Smooth muscle cell (in vitro differentiated cells): ENCODE results near the gene CFAP77. TPM values are rescaled to one million over a fixed set of nuclear protein-coding genes. Genes with fewer than 3 reads are reported as not detected.

ENCODE experiments used
- DNase-seq: peaks from one replicate; lab custom pipeline; 2025; ENCODE audit not compliant: unreplicated experiment; lab: John Stamatoyannopoulos, UW
- H2AFZ ChIP-seq: fragments of 200-600 bp; sonication (generic); 2 replicates; pipeline ENCODE4 v1.6.0; 2016; ENCODE audit warnings: antibody characterized with exemption, low read depth, mild to moderate bottlenecking
- H3F3A ChIP-seq: fragments of 200-600 bp; sonication (generic); 2 replicates; pipeline ENCODE4 v1.6.0; 2017; ENCODE audit warnings: antibody characterized with exemption, low read depth
- H3K27ac ChIP-seq: fragments of 200-600 bp; sonication (generic); 2 replicates; pipeline ENCODE4 v1.5.1; 2016; ENCODE audit warnings: low read depth, mild to moderate bottlenecking
- H3K27me3 ChIP-seq: fragments of 200-600 bp; sonication (generic); 2 replicates; pipeline ENCODE4 v1.6.1; 2016; ENCODE audit warnings: low read depth, mild to moderate bottlenecking
- H3K36me3 ChIP-seq: fragments of 200-600 bp; sonication (generic); 2 replicates; pipeline ENCODE4 v1.5.1; 2016; ENCODE audit warnings: low read depth
- H3K4me1 ChIP-seq: fragments of 200-600 bp; sonication (generic); 2 replicates; pipeline ENCODE4 v1.5.1; 2016; ENCODE audit warnings: low read depth
- H3K4me2 ChIP-seq: fragments of 200-600 bp; sonication (generic); 2 replicates; pipeline ENCODE4 v1.6.0; 2016; ENCODE audit warnings: mild to moderate bottlenecking
- H3K4me3 ChIP-seq: fragments of 200-600 bp; sonication (generic); 2 replicates; pipeline ENCODE4 v1.5.1; 2016; ENCODE audit warnings: mild to moderate bottlenecking
- H3K79me2 ChIP-seq: fragments of 200-600 bp; sonication (generic); 2 replicates; pipeline ENCODE4 v1.6.0; 2016; ENCODE audit warnings: low read depth, mild to moderate bottlenecking
- H3K9ac ChIP-seq: fragments of 200-600 bp; sonication (generic); 2 replicates; pipeline ENCODE4 v1.6.0; 2016; ENCODE audit warnings: low read depth
- H3K9me3 ChIP-seq: fragments of 200-600 bp; sonication (generic); replicated peaks from 2 replicates; pipeline ENCODE4 v1.5.1; 2016; ENCODE audit warnings: low read depth
- H4K20me1 ChIP-seq: fragments of 200-600 bp; sonication (generic); 2 replicates; pipeline ENCODE4 v1.6.0; 2016; ENCODE audit warnings: low read depth
- WGBS: methylation state at CpG from one replicate; pipeline ENCODE4 v1.1.7; 2016; ENCODE audit warnings: low lambda C conversion rate; 5-methylcytosine and 5-hydroxymethylcytosine counted together
- polyA plus RNA-seq: library from polyadenylated mRNA; unstranded; fragments of >200 nt; fragmentation: Nextera tagmentation; extraction: Ambion mirVana; gene quantifications from 2 replicates; pipeline ENCODE4 v1.2.1, GENCODE V29; 2016
- total RNA-seq: library from RNA; depleted of rRNA; stranded (reverse); fragments of >200 nt; gene quantifications from 2 replicates; pipeline ENCODE4 v1.2.3, GENCODE V29; 2014
- TF ChIP-seq, protein P1 (sequence below): fragments of 200-600 bp; sonication (generic); IDR thresholded peaks from 2 replicates; pipeline ENCODE4 v1.5.1; 2017; ENCODE audit warnings: borderline replicate concordance, mild to moderate bottlenecking, antibody characterized with exemption; ENCODE audit not compliant: insufficient read depth, poor library complexity, severe bottlenecking

The CFAP77 gene
- total and polyA plus RNA-seq, 2 experiments from 2014 or later: 0.31 TPM; not detected in 1

GRCh38 chr9:132516911-132517310 lies 106.9 kb downstream of the CFAP77 start:
- Histone ChIP-seq H2AFZ (no peak overlapping the region), H3K4me2 (no peak overlapping the region), H3K9me3 (no peaks in the 10 kb centered on the region), H3K4me1 (no peaks in the 10 kb centered on the region), H3K4me3 (no peak overlapping the region), H4K20me1 (no peaks in the 10 kb centered on the region), H3K79me2 (no peaks in the 10 kb centered on the region), H3K27ac (no peak overlapping the region), H3K9ac (no peak overlapping the region), H3K27me3 (peaks cover 11% of the 10 kb centered on the region), H3K36me3 (no peaks in the 10 kb centered on the region), H3F3A (no peaks in the 10 kb centered on the region)
- no peak for DNase-seq
- TF ChIP-seq, protein P1, sequence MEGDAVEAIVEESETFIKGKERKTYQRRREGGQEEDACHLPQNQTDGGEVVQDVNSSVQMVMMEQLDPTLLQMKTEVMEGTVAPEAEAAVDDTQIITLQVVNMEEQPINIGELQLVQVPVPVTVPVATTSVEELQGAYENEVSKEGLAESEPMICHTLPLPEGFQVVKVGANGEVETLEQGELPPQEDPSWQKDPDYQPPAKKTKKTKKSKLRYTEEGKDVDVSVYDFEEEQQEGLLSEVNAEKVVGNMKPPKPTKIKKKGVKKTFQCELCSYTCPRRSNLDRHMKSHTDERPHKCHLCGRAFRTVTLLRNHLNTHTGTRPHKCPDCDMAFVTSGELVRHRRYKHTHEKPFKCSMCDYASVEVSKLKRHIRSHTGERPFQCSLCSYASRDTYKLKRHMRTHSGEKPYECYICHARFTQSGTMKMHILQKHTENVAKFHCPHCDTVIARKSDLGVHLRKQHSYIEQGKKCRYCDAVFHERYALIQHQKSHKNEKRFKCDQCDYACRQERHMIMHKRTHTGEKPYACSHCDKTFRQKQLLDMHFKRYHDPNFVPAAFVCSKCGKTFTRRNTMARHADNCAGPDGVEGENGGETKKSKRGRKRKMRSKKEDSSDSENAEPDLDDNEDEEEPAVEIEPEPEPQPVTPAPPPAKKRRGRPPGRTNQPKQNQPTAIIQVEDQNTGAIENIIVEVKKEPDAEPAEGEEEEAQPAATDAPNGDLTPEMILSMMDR: no peak
- 85% methylated on average over 18 of the region's 18 CpGs for WGBS

DNA sequence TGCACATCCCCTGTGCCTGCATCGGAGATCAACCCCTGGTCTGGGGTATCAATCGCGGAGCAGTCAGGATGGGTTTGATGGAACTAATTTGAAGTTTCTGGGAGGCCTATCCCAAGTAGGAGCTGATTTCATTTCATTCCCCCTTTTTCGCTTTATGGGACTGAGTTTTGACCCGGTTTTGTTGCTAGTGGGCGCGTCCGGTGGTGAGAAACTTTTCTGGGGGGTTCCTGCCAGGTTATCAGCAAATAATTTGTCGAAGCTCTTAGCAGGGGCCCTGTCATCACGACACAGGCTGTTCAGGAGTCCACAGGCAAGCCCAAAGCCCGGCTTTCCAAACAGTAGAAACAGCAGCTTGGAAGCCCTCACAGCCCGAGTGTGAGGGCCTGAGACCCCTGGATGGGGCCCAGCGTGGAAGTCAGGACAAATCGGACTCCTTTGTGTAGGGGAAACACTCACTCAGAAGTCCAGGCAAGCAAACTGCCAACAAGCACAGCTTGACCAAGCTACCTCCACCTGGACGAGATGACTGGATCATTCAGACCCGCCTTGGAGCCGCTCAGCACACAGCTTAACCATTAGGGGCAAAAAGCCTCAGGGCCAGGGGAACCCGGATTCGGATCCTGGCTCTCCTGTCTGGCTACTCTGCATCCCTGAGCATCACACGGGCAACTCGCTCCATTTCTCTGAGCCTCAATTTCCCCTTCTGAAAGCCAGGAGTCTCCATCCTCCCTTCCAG lies 108.0 kb downstream of the CFAP77 start:
- WGBS: 91% methylated on average over 21 of the region's 21 CpGs
- no peak overlapping the region for H3K4me3 ChIP-seq
- H3K27me3 ChIP-seq: peaks cover 6% of the 10 kb centered on the region
- H3K27ac ChIP-seq: no peak overlapping the region
- no peaks in the 10 kb centered on the region for H3K79me2 ChIP-seq
- DNase-seq: no peak
- H3K4me1 ChIP-seq: no peaks in the 10 kb centered on the region
- TF ChIP-seq, protein P1: no peak
- no peak overlapping the region for H3K4me2 ChIP-seq
- H3F3A ChIP-seq: no peaks in the 10 kb centered on the region
- no peaks in the 10 kb centered on the region for H3K36me3 ChIP-seq
- H2AFZ ChIP-seq: no peak overlapping the region
- H3K9ac ChIP-seq: no peak overlapping the region
- H4K20me1 ChIP-seq: no peaks in the 10 kb centered on the region
- H3K9me3 ChIP-seq: no peaks in the 10 kb centered on the region

- Histone ChIP-seq H2AFZ (no peak overlapping the region), H3K9me3 (no peaks in the 10 kb centered on the region), H3K9ac (no peak overlapping the region), H3K4me3 (no peak overlapping the region), H3K4me2 (no peak overlapping the region), H3K27me3 (peaks cover 6% of the 10 kb centered on the region), H3K4me1 (no peaks in the 10 kb centered on the region), H4K20me1 (no peaks in the 10 kb centered on the region), H3K79me2 (no peaks in the 10 kb centered on the region), H3K36me3 (no peaks in the 10 kb centered on the region), H3K27ac (no peak overlapping the region), H3F3A (no peaks in the 10 kb centered on the region)
- 86% methylated on average over 11 of the region's 11 CpGs for WGBS
- TF ChIP-seq, protein P1: no peak
- no peak for DNase-seq
These were observed 108.6 kb downstream of the CFAP77 start for GRCh38 chr9:132518626-132519025.

GRCh38 chr9:132519033-132519432 lies 109.0 kb downstream of the CFAP77 start:
- 87% methylated on average over 1 of the region's 2 CpGs for WGBS
- H3K36me3 ChIP-seq: no peaks in the 10 kb centered on the region
- H3K27me3 ChIP-seq: peaks cover 6% of the 10 kb centered on the region
- no peaks in the 10 kb centered on the region for H4K20me1 ChIP-seq
- H3K4me3 ChIP-seq: no peak overlapping the region
- no peak overlapping the region for H2AFZ ChIP-seq
- no peaks in the 10 kb centered on the region for H3F3A ChIP-seq
- H3K27ac ChIP-seq: no peak overlapping the region
- TF ChIP-seq, protein P1: no peak
- H3K4me2 ChIP-seq: no peak overlapping the region
- no peak overlapping the region for H3K9ac ChIP-seq
- no peaks in the 10 kb centered on the region for H3K79me2 ChIP-seq
- no peak for DNase-seq
- no peaks in the 10 kb centered on the region for H3K9me3 ChIP-seq
- H3K4me1 ChIP-seq: no peaks in the 10 kb centered on the region
